PC-3 (cell line): ENCODE results near the gene HNRNPH1. TPM values are rescaled to one million over a fixed set of nuclear protein-coding genes. Genes with fewer than 3 reads are reported as not detected.

Source experiments
- ATAC-seq: fragments of 200-7000 bp; cut with Tn5 transposase; 2 replicates; pipeline ENCODE4 v1.9.1; 2020; ENCODE audit warnings: mild to moderate bottlenecking, moderate library complexity
- BruUV-seq: library from RNA; stranded (reverse); fragments of 400-500 nt; replicated peaks from 2 replicates; lab custom pipeline; 2021; lab: Mats Ljungman, UMichigan
- CTCF ChIA-PET: fragments of 300-600 bp; sonication (Branson Sonifier 250); formaldehyde crosslinking; loops from one replicate; lab custom pipeline; 2022; ENCODE audit warnings: antibody characterized with exemption; lab: Charles Lee
- POLR2A ChIA-PET: fragments of 300-600 bp; sonication (Branson Sonifier 250); formaldehyde crosslinking; loops from one replicate; lab custom pipeline; 2022; ENCODE audit warnings: antibody characterized with exemption; ENCODE audit not compliant: unreplicated experiment; lab: Charles Lee
- DNase-seq: peaks from one replicate; pipeline ENCODE4 v3.0.0-alpha.2; 2015
- H2AFZ ChIP-seq: fragments of 300-600 bp; sonication (generic); 2 replicates; pipeline ENCODE4 v1.6.0; 2016; ENCODE audit warnings: antibody characterized with exemption, low read length
- H3F3A ChIP-seq: fragments of 300-600 bp; sonication (generic); one replicate; pipeline ENCODE4 v1.6.0; 2017; ENCODE audit warnings: antibody characterized with exemption, low read length, control low read depth, mild to moderate bottlenecking; ENCODE audit not compliant: unreplicated experiment
- H3K27ac ChIP-seq: fragments of 300-600 bp; sonication (generic); 2 replicates; pipeline ENCODE4 v1.5.1; 2016; ENCODE audit warnings: mild to moderate bottlenecking, low read length
- H3K27me3 ChIP-seq: fragments of 300-600 bp; sonication (generic); 2 replicates; pipeline ENCODE4 v1.6.1; 2016; ENCODE audit warnings: low read length, mixed read lengths
- H3K36me3 ChIP-seq: fragments of 300-600 bp; sonication (generic); 2 replicates; pipeline ENCODE4 v1.6.1; 2016; ENCODE audit warnings: low read depth, mixed run types, low read length, mixed read lengths
- H3K4me1 ChIP-seq: fragments of 300-600 bp; sonication (generic); 2 replicates; pipeline ENCODE4 v1.5.1; 2016; ENCODE audit warnings: low read length; ENCODE audit not compliant: insufficient read depth
- H3K4me2 ChIP-seq: fragments of 300-600 bp; sonication (generic); 2 replicates; pipeline ENCODE4 v1.6.0; 2016; ENCODE audit warnings: low read length
- H3K4me3 ChIP-seq: fragments of 300-600 bp; sonication (generic); 2 replicates; pipeline ENCODE4 v1.5.1; 2016; ENCODE audit warnings: mild to moderate bottlenecking, low read length, mixed read lengths
- H3K79me2 ChIP-seq: fragments of 300-600 bp; sonication (generic); 2 replicates; pipeline ENCODE4 v1.6.1; 2017; ENCODE audit warnings: low read length, mixed read lengths
- H3K9ac ChIP-seq: fragments of 300-600 bp; sonication (generic); 2 replicates; pipeline ENCODE4 v1.6.0; 2016; ENCODE audit warnings: mild to moderate bottlenecking, low read length
- H3K9me2 ChIP-seq: fragments of 300-600 bp; sonication (generic); replicated peaks from 2 replicates; pipeline ENCODE4 v1.6.1; 2016; ENCODE audit warnings: mixed run types, low read length, mixed read lengths
- H3K9me3 ChIP-seq: fragments of 300-600 bp; sonication (generic); 2 replicates; pipeline ENCODE4 v1.6.1; 2016; ENCODE audit warnings: low read length, mixed read lengths
- H4K20me1 ChIP-seq: fragments of 300-600 bp; sonication (generic); 2 replicates; pipeline ENCODE4 v1.6.1; 2016; ENCODE audit warnings: low read length, mixed read lengths
- CTCF ChIP-seq: fragments of 300-600 bp; sonication (generic); conservative IDR thresholded peaks from 2 replicates; pipeline ENCODE4 v1.5.1; 2017; ENCODE audit warnings: antibody characterized with exemption, low read depth, mild to moderate bottlenecking, low read length
- EZH2 ChIP-seq: fragments of 300-600 bp; sonication (generic); IDR thresholded peaks from one replicate; pipeline ENCODE4 v1.6.1; 2017; ENCODE audit warnings: antibody characterized with exemption, mild to moderate bottlenecking, low read length; ENCODE audit not compliant: unreplicated experiment
- EZH2phosphoT487 ChIP-seq: fragments of 300-600 bp; sonication (generic); IDR thresholded peaks from 2 replicates; pipeline ENCODE4 v1.6.1; 2018; ENCODE audit warnings: mild to moderate bottlenecking, antibody characterized with exemption, low read length, borderline replicate concordance
- intact Hi-C: fragments of 100-400 bp; cut with micrococcal nuclease; formaldehyde crosslinking; loops from 2 replicates; pipeline ENCODE4 v1.9.0; 2023
- total RNA-seq: library from RNA; depleted of rRNA; stranded (reverse); fragments of >200 nt; gene quantifications from 2 replicates; pipeline ENCODE4 v1.2.3, GENCODE V29; 2014

The HNRNPH1 gene
- total RNA-seq, 1 experiment from 2014 or later = 533 TPM

- TF ChIP-seq EZH2 (no peak), CTCF (no peak), EZH2phosphoT487 (no peak)
- no peak for ATAC-seq
- Histone ChIP-seq H3K36me3 (no peaks in the 10 kb centered on the region; the same call in none of the 2 replicates), H2AFZ (no peak overlapping the region), H3K79me2 (no peaks in the 10 kb centered on the region), H3F3A (no peaks in the 10 kb centered on the region), H4K20me1 (0 out of 2 replicates have a peak, but pooled peaks cover 2% of the 10 kb centered on the region), H3K27me3 (no peaks in the 10 kb centered on the region), H3K4me2 (no peak overlapping the region), H3K27ac (no peak overlapping the region), H3K9ac (no peak overlapping the region), H3K9me3 (no peaks in the 10 kb centered on the region), H3K4me1 (no peaks in the 10 kb centered on the region), H3K4me3 (no peak overlapping the region), H3K9me2 (no peaks in the 10 kb centered on the region)
- ChIA-PET CTCF (no interaction called here), POLR2A (no interaction called here)
- no peak for DNase-seq
- BruUV-seq = no TSS peak
- intact Hi-C loops = no loop called here
Measured at GRCh38 chr5:179605026-179605833, 18.2 kb downstream of the HNRNPH1 start.

- intact Hi-C loops = no loop called here
- Histone ChIP-seq H3K27me3 (no peaks in the 10 kb centered on the region), H3K4me2 (no peak overlapping the region), H4K20me1 (no peaks in the 10 kb centered on the region), H3K4me1 (no peaks in the 10 kb centered on the region), H3K4me3 (no peak overlapping the region), H3K79me2 (no peaks in the 10 kb centered on the region), H3F3A (no peaks in the 10 kb centered on the region), H2AFZ (no peak overlapping the region), H3K36me3 (no peaks in the 10 kb centered on the region; the same call in 1 of the 2 replicates), H3K27ac (no peak overlapping the region), H3K9ac (no peak overlapping the region), H3K9me3 (no peaks in the 10 kb centered on the region), H3K9me2 (no peaks in the 10 kb centered on the region)
- no peak for TF ChIP-seq EZH2phosphoT487
- no peak for TF ChIP-seq EZH2
- TF ChIP-seq CTCF = no peak
- ChIA-PET CTCF (no interaction called here), POLR2A (no interaction called here)
- ATAC-seq (no peak), DNase-seq (no peak)
- BruUV-seq = no TSS peak
Measured at GRCh38 chr5:179603308-179603707, 20.2 kb downstream of the HNRNPH1 start.
